Uterus (tissue), 2 donors: ENCODE measurements around the gene MCM8.

Experiments
- CTCF ChIP-seq, 4 experiments: fragments of 200-600 bp in 2 of 4; fragments of 450-650 bp in 2 of 4; sonication (generic) in 2 of 4; IDR thresholded peaks; one replicate each; pipeline ENCODE4 v1.5.1; 2016 to 2019; ENCODE audit warnings: antibody characterized with exemption in 4 of 4, mild to moderate bottlenecking in 2 of 4, moderate library complexity in 1 of 4
- POLR2A ChIP-seq, 2 donors: fragments of 450-650 bp; IDR thresholded peaks; one replicate each; pipeline ENCODE4 v1.6.1; 2016; ENCODE audit warnings: antibody characterized with exemption in 2 of 2, mild to moderate bottlenecking in 1 of 2, moderate library complexity in 1 of 2

- TF ChIP-seq CTCF (IDR thresholded peaks at IDR 0.05), result no peak
- TF ChIP-seq POLR2A (IDR thresholded peaks at IDR 0.05), result no peak
Measured at GRCh38 chr20:5969348-5969935, 19.0 kb downstream of the MCM8 start.
